Suppressor macrophage treated with lipopolysaccharide for 1 hour (primary cell): ENCODE measurements around the gene SCN1A.
A peak's percentile ranks its signal among the peaks of the same experiment; 100 is the strongest.
"Not testable (repeated sequence)": the region's sequence is repeated elsewhere in the genome, so short reads cannot be mapped to it uniquely, and the experiment has no call there.

Source experiments
- DNase-seq, 3 donors: peaks; one replicate each; pipeline ENCODE4 v3.0.0-alpha.2; 2020 to 2022

Gene SCN1A

GRCh38 chr2:166127217-166128155, at the start of gene SCN1A:
Gene SCN1A, minus strand, starts transcription at chr2:166128020. Its CDS starts 54,399 bp downstream, at chr2:166073621.
- peak; percentile 46 to 83 (median 72) for DNase-seq

- no peak for DNase-seq
Observed at GRCh38 chr2:166173263-166173662, 45.4 kb upstream of the SCN1A start.

GRCh38 chr2:166171216-166171615, 43.4 kb upstream of the SCN1A start:
- no peak for DNase-seq

DNA sequence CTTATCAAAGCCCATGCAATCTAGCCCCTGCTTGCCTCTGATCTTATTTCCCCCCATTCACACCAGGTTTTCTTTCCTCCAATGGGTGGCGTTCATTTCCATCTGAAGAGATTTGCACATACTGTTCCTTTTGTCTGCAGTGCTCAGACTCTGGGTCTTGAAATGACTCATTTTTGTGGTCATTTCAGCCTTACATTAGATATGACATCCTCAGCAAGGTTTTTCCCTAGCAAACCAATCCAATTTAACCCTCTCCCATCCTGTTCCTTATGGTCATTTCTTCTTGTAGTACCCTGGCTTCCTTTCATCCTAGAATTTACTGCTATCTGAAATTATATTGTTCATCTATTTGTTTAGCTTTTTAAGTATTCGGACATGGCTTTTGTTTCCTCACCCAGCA, 42.5 kb upstream of the SCN1A start:
- peak in 1 of 3 donors; percentile 1 for DNase-seq

DNA sequence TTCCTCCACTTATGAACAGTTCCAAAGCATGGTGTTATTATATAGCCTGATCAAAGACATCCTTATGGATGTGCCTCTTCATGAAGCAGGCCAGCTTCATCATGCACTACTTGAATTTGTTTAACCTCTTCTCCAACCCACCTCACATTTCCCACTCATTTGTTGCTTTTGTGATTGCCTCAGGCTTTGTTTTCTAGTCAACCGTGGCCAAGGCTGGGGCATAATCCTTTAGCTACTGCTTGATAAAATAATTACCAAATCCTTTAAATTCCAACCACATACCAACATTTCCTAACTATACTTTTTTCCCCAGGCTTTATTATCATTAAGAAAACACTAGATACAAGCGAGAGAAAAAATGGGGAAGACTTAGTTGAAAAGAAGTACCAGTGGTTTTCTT, 39.6 kb upstream of the SCN1A start:
- no peak for DNase-seq

- DNase-seq, result no peak
Observed at GRCh38 chr2:166163775-166164174, 36.0 kb upstream of the SCN1A start.

DNA sequence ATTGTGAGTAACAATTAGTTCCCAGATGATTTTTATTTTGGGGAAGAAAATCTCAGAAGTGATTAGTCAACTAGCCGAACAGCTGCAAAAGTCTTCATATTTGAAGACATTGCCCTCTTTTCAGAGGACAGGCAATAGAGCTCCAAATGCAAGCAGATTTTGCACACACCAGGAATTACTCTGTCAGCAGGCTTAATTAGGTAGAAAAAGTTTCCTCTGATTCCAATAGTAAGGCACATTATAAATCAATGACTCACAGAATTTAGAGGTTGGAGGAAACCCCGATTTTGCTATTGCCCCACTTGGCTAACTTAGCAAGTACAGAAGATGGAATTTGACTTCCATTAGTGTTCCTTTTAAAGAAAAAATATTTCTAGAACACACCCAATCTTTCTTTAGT, 30.7 kb upstream of the SCN1A start:
- DNase-seq, result no peak

DNA sequence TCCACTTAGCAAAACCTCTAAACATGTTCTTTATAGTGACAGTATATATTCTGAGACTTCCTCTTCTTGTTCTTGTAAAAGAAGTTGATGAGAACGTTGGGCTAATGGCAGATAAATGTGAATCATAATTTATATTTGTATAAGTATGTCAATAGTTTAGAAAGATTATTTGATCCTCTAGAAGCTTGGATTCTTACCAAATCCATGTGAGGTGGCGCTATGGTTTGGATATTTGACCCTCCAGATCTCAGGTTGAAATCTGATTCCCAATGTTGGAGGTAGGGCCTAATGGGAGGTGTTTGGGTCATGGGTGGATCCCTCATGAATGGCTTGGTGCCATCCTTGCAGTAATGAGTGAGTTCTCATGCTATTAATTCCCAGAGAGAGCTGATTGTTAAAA, 29.8 kb upstream of the SCN1A start:
- no peak for DNase-seq

DNA sequence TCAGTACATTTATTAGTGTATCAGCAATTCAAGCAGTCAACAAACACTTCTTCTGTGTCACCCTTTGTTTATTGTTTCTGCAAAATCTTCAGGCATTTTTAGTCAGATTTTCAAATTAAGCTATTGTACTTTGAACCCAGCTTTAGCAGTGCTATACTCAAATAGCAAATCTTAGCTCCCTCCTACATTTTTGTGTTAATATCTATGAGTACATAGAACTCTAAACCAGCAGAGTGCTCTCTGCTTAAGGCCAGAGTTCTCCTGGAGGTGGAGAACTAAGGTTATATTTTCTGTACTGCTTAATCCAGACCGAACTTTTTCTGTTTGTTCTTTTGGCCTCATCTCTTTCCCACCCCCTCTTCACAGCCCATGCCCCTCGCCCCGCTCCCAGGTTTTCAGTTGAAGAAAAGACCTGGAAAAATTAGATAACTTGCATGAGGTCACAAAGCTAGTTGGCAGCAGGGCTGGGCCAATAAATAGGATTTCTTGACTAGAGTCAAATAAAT, 29.2 kb upstream of the SCN1A start:
- DNase-seq, result no peak

- no peak for DNase-seq
Observed at GRCh38 chr2:166155589-166155988, 27.8 kb upstream of the SCN1A start.

- no peak for DNase-seq
Observed at GRCh38 chr2:166154685-166155338, 27.0 kb upstream of the SCN1A start.

- DNase-seq, result no peak
Observed at GRCh38 chr2:166152064-166152463, 24.2 kb upstream of the SCN1A start.

- no peak for DNase-seq
Observed at GRCh38 chr2:166148500-166149400, 20.9 kb upstream of the SCN1A start.

- no peak for DNase-seq
Observed at GRCh38 chr2:166147883-166148282, 20.1 kb upstream of the SCN1A start.

DNA sequence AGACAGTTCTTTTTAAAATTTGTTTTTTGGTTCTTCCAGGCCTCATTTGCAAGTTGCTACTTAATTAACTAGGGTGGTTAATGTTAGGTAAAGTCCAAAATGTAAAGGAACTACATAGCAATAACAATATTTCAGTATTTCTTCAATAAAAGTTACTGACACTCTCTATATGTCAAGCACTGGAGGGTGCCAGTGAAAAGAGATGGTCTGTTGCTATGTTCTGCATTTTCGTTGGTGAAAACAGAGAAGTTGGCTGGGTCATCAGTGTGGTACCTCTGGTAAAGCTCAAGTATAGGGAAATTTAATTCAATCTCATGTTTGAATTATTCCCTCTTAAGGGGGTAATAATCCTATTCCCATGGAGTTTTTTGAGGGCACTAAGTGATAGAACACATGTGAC, 16.3 kb upstream of the SCN1A start:
- DNase-seq, result no peak

DNA sequence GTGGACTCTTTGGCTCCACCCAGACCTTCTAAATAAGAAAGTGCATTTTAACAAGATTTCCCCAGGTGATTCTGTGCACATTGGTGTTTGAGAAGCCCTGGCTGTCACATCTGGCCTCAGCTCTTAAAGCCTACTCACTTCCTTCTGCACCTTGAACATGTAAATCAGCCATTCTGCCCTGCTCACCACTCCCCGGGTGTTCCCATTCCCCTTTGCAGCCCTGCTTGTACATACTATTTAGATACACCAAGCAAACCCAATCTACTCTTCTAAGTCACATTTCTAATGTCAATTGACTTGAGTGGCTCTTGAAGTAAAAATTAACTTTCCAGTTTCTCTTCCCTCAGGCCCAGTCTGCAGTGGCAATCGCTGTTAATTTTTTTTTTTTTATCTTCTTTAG, 13.1 kb upstream of the SCN1A start:
- no peak for DNase-seq

- no peak for DNase-seq
Observed at GRCh38 chr2:166140475-166140874, 12.7 kb upstream of the SCN1A start.

DNA sequence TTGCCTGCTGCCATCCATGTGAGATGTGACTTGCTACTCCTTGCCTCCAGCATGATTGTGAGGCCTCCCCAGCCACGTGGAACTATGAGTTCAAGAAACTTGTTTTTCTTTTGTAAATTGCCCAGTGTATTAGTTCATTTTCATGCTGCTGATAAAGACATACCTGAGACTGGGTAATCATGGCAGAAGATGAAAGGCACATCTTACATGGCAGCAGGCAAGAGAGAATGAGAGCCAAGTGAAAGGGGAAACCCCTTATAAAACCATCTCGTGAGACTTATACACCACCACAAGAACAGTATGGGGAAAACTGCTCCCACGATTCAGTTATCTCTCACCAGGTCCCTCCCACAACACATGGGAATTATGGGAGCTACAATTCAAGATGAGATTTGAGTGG, 11.7 kb upstream of the SCN1A start:
- not testable (repeated sequence) for DNase-seq

DNA sequence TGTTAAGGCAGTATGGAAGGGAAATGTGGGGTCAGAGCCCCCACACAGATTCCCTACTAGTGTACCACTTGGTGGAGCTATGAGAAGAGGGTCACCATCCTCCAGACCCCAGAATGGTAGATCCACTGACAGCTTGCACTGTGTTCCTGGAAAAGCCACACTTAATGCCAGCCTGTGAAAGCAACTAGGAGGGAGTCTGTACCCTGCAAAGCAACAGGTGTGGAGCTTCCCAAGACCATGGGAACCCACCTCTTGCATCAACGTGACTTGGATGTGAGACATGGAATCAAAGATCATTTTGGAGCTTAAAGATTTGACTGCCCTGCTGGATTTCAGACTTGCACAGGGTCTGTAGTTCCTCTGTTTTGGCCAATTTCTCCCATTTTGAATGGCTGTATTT, 10.8 kb upstream of the SCN1A start:
- DNase-seq, result no peak

DNA sequence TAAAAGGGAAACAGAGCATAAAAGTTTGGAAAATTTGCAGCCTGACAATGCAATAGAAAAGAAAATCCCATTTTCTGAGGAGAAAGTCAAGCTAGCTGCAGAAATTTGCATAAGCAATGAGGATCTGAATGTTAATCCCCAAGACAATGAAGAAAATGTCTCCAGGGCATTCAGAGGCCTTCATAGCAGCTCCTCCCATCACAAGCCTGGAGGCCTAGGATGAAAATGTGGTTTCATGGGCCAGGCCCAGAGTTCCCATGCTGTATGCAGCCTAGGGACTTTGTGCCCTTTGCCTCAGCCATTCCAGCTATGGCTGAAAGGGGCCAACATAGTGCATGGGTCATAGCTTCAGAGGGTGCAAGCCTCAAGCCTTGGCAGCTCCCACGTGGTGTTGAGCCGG, 10.3 kb upstream of the SCN1A start:
- DNase-seq, result no peak

DNA sequence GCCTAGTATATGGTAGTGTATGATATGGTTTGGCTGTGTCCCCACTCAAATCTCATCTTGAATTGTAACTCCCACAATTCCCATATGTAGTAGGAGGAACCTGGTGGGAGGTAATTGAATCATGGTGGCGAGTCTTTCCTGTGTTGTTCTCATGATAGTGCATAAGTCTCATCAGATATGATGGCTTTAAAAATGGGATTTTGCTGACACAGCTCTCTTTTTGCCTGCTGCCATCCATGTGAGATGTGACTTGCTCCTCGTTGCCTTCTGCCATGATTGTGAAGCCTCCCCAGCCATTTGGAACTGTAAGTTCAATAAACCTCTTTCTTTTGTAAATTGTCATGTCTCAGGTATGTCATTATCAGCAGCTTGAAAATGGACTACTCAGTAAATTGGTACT, 9.5 kb upstream of the SCN1A start:
- DNase-seq, result no peak

- DNase-seq, result no peak
Observed at GRCh38 chr2:166135849-166136258, 8.0 kb upstream of the SCN1A start.
